ENCODE measurements around the gene UROC1.

Gene UROC1

GRCh38 chr3:126551121-126551838 is 33.7 kb upstream of the UROC1 start:
- TF ChIP-seq, protein P1, sequence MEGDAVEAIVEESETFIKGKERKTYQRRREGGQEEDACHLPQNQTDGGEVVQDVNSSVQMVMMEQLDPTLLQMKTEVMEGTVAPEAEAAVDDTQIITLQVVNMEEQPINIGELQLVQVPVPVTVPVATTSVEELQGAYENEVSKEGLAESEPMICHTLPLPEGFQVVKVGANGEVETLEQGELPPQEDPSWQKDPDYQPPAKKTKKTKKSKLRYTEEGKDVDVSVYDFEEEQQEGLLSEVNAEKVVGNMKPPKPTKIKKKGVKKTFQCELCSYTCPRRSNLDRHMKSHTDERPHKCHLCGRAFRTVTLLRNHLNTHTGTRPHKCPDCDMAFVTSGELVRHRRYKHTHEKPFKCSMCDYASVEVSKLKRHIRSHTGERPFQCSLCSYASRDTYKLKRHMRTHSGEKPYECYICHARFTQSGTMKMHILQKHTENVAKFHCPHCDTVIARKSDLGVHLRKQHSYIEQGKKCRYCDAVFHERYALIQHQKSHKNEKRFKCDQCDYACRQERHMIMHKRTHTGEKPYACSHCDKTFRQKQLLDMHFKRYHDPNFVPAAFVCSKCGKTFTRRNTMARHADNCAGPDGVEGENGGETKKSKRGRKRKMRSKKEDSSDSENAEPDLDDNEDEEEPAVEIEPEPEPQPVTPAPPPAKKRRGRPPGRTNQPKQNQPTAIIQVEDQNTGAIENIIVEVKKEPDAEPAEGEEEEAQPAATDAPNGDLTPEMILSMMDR (conservative IDR thresholded peaks at IDR 0.05; ENCODE audit: control insufficient read depth, insufficient read depth, low read depth, low read length) = no peak
- DNase-seq (ENCODE audit: low read depth) = no peak
- H3K4me3 ChIP-seq (ENCODE audit: control insufficient read depth, low read depth, low read length) = no peak overlapping the region

GRCh38 chr3:126550488-126551051 is 33.0 kb upstream of the UROC1 start:
- no peak for DNase-seq (ENCODE audit: low read depth)
- TF ChIP-seq, protein P1 (conservative IDR thresholded peaks at IDR 0.05; ENCODE audit: control insufficient read depth, insufficient read depth, low read depth, low read length) = no peak
- H3K4me3 ChIP-seq (ENCODE audit: control insufficient read depth, low read depth, low read length) = no peak overlapping the region

GRCh38 chr3:126549861-126550487 is 32.4 kb upstream of the UROC1 start:
- no peak for DNase-seq (ENCODE audit: low read depth)

GRCh38 chr3:126548556-126549466 is 31.2 kb upstream of the UROC1 start:
- no peak overlapping the region for H3K4me3 ChIP-seq (ENCODE audit: control insufficient read depth, low read depth, low read length)
- DNase-seq (ENCODE audit: low read depth) = no peak
- TF ChIP-seq, protein P1 (conservative IDR thresholded peaks at IDR 0.05; ENCODE audit: control insufficient read depth, insufficient read depth, low read depth, low read length) = no peak

More at GRCh38 chr3:126549861-126550487, 32.4 kb upstream of the UROC1 start:
- no peak overlapping the region for H3K4me3 ChIP-seq (ENCODE audit: control insufficient read depth, low read depth, low read length)
- TF ChIP-seq, protein P1 (conservative IDR thresholded peaks at IDR 0.05; ENCODE audit: control insufficient read depth, insufficient read depth, low read depth, low read length) = no peak

- TF ChIP-seq, protein P1 (conservative IDR thresholded peaks at IDR 0.05; ENCODE audit: control insufficient read depth, insufficient read depth, low read depth, low read length) = no peak
- no peak for DNase-seq (ENCODE audit: low read depth)
- H3K4me3 ChIP-seq (ENCODE audit: control insufficient read depth, low read depth, low read length) = no peak overlapping the region
Measured at GRCh38 chr3:126547721-126548120, 30.1 kb upstream of the UROC1 start.

DNA sequence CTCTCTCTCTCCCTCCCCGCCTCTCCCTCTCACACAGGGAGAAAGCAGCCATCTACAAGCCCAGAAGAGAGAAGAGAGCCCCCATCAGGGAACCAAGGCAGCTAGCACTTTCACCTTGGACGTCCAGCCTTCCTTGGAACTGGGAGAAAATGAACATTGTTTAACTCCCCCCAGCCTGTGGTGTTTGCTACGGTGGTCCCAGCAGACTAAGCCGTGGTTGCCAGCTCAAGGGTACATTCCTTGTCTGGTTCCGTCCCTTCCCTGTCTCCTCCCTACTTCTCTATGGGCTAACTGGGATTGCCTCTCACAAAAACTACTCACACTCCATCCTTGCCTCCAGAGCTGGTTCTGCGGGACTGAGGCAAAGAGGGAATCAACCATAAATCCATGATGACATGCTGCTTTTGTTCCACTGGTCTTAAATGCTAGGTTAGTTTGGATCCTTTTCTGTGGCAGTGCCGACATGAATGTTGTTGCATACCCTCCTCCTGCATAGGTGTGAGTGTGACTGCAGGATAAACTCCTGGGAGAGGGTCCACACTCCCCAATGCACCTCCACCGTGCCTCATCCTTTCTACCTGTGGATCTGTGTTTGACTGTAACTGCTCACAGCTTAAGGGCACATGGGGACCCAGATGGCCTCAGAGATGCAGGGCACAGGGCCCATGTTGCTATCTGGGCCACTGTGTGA is 29.1 kb upstream of the UROC1 start:
- no peak for DNase-seq (ENCODE audit: low read depth)

More for the DNA sequence above, 29.1 kb upstream of the UROC1 start:
- TF ChIP-seq, protein P1 (conservative IDR thresholded peaks at IDR 0.05; ENCODE audit: control insufficient read depth, insufficient read depth, low read depth, low read length) = no peak
- H3K4me3 ChIP-seq (ENCODE audit: control insufficient read depth, low read depth, low read length) = no peak overlapping the region

Measured in fibroblast of mammary gland (primary cell).